Coronary artery (tissue), 2 donors: Measurements from ENCODE around the gene CHRND.

Experiments
- DNase-seq: peaks from one replicate; pipeline ENCODE4 v3.0.0-alpha.2; 2017; ENCODE audit warnings: low spot score
- H3K27ac ChIP-seq, 2 donors: fragments of 200-600 bp; sonication (generic); one replicate each; pipeline ENCODE4 v1.5.1; 2016 to 2019
- H3K4me3 ChIP-seq: fragments of 200-600 bp; sonication (generic); 2 replicates; pipeline ENCODE4 v1.5.1; 2016; ENCODE audit warnings: mild to moderate bottlenecking, moderate library complexity
- CTCF ChIP-seq: fragments of 200-600 bp; sonication (generic); IDR thresholded peaks from one replicate; pipeline ENCODE4 v1.5.1; 2019; ENCODE audit warnings: antibody characterized with exemption

CHRND gene

GRCh38 chr2:232581725-232582124 lies 55.8 kb downstream of the CHRND start:
- Histone ChIP-seq H3K4me3 (no peak overlapping the region), H3K27ac (no peak overlapping the region)
- DNase-seq, result no peak
- TF ChIP-seq CTCF, result no peak

DNA sequence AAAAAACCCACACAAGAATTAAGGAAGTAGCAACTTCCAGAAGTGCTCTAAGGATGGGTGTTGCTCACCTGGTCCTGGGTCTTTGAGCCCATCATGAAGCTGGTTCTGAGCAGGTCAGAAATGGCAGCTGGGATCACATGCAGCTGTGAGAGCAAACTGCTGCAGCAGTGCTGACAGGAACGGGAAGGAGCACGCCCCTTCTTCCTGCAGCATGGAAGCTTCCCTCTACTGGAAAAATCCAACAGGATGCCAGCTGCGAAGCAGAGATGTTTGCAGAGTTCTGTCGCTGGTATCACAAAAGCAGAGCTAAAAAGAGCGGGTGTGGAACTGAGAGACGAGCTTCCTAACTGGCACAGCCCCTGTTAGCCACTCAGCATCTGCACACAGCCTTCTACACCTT lies 58.3 kb downstream of the CHRND start:
- DNase-seq, result no peak
- no peak for TF ChIP-seq CTCF
- no peak overlapping the region for H3K4me3 ChIP-seq
- H3K27ac ChIP-seq, result no peak overlapping the region
